ENCODE measurements around the gene GIMAP2. TPM values are rescaled to one million over a fixed set of nuclear protein-coding genes. Genes with fewer than 3 reads are reported as not detected.

GIMAP2 gene
- polyA plus RNA-seq, 3 donors = 45.6 to 63.8 (median 47.0) TPM

GRCh38 chr7:150728011-150728410, 42.5 kb downstream of the GIMAP2 start:
- Mint-ChIP-seq H3K27ac (no peak overlapping the region), H3K9me3 (peaks cover 6 to 13% (median 7%) of the 10 kb centered on the region in 7 donors), H3K4me1 (peaks cover 9% of the 10 kb centered on the region), H3K27me3 (ENCODE audit: low read depth in 3 of 3) (no peaks in the 10 kb centered on the region), H3K4me3 (no peak overlapping the region), H3K36me3 (peaks cover 19 to 21% of the 10 kb centered on the region in 2 donors)
- Histone ChIP-seq H3K36me3 (replicated peaks in 1 of 2; ENCODE audit: control insufficient read depth in 1 of 2, insufficient read depth in 2 of 2, low read length in 2 of 2) (peaks cover 4 to 18% of the 10 kb centered on the region in 2 donors), H3K4me1 (ENCODE audit: control insufficient read depth in 1 of 2, insufficient read depth in 2 of 2, low read length in 2 of 2) (no peaks in the 10 kb centered on the region), H3K27me3 (ENCODE audit: control insufficient read depth in 2 of 2, insufficient read depth in 2 of 2, low read length in 2 of 2) (no peaks in the 10 kb centered on the region), H3K79me2 (ENCODE audit: insufficient read depth, low read length) (peaks cover 9% of the 10 kb centered on the region), H3K27ac (ENCODE audit: low read depth in 1 of 2, low read length in 2 of 2) (no peak overlapping the region), H2AFZ (ENCODE audit: insufficient read depth, low read depth, low read length, poor library complexity, severe bottlenecking) (no peak overlapping the region), H3K9me3 (replicated peaks in 1 of 2; ENCODE audit: control insufficient read depth in 1 of 2, insufficient read depth in 1 of 2, low read length in 2 of 2) (no peaks in the 10 kb centered on the region), H4K20me1 (ENCODE audit: insufficient read depth, low read length) (peaks cover 33% of the 10 kb centered on the region), H3K4me2 (replicated peaks; ENCODE audit: extremely low read depth, low read length, poor library complexity, severe bottlenecking) (no peak overlapping the region), H3K9ac (ENCODE audit: insufficient read depth, low read length, poor library complexity, severe bottlenecking) (no peak overlapping the region), H3K4me3 (replicated peaks in 1 of 3; ENCODE audit: low read depth in 2 of 3, low read length in 3 of 3) (no peak overlapping the region)
- no peak for TF ChIP-seq CTCF (IDR thresholded peaks at IDR 0.05)
- intact Hi-C loops (cut with micrococcal nuclease) = no loop called here
- DNase-seq = no peak

- Mint-ChIP-seq H3K36me3 (peaks cover 13 to 15% of the 10 kb centered on the region in 2 donors), H3K9me3 (peaks cover 6 to 13% (median 7%) of the 10 kb centered on the region in 7 donors), H3K4me1 (peaks cover 3% of the 10 kb centered on the region), H3K27ac (peak overlapping the region in 1 of 7 donors; percentile 20), H3K4me3 (no peak overlapping the region), H3K27me3 (ENCODE audit: low read depth in 3 of 3) (no peaks in the 10 kb centered on the region)
- H3K27me3 ChIP-seq (ENCODE audit: control insufficient read depth in 2 of 2, insufficient read depth in 2 of 2, low read length in 2 of 2) = no peaks in the 10 kb centered on the region
- H3K4me3 ChIP-seq (replicated peaks in 1 of 3; ENCODE audit: low read depth in 2 of 3, low read length in 3 of 3) = no peak overlapping the region
- intact Hi-C loops (cut with micrococcal nuclease) = no loop called here
- peaks cover 2 to 12% of the 10 kb centered on the region in 2 donors for H3K36me3 ChIP-seq (replicated peaks in 1 of 2; ENCODE audit: control insufficient read depth in 1 of 2, insufficient read depth in 2 of 2, low read length in 2 of 2)
- H3K79me2 ChIP-seq (ENCODE audit: insufficient read depth, low read length) = peaks cover 3% of the 10 kb centered on the region
- no peaks in the 10 kb centered on the region for H3K9me3 ChIP-seq (replicated peaks in 1 of 2; ENCODE audit: control insufficient read depth in 1 of 2, insufficient read depth in 1 of 2, low read length in 2 of 2)
- no peak overlapping the region for H2AFZ ChIP-seq (ENCODE audit: insufficient read depth, low read depth, low read length, poor library complexity, severe bottlenecking)
- no peak overlapping the region for H3K4me2 ChIP-seq (replicated peaks; ENCODE audit: extremely low read depth, low read length, poor library complexity, severe bottlenecking)
- no peak for DNase-seq
- peaks cover 27% of the 10 kb centered on the region for H4K20me1 ChIP-seq (ENCODE audit: insufficient read depth, low read length)
- no peaks in the 10 kb centered on the region for H3K4me1 ChIP-seq (ENCODE audit: control insufficient read depth in 1 of 2, insufficient read depth in 2 of 2, low read length in 2 of 2)
- no peak overlapping the region for H3K9ac ChIP-seq (ENCODE audit: insufficient read depth, low read length, poor library complexity, severe bottlenecking)
- H3K27ac ChIP-seq (ENCODE audit: low read depth in 1 of 2, low read length in 2 of 2) = no peak overlapping the region
- no peak for TF ChIP-seq CTCF (IDR thresholded peaks at IDR 0.05)
Measured at GRCh38 chr7:150728609-150729008, 43.1 kb downstream of the GIMAP2 start.

All from CD14-positive monocyte (primary cell).